ENCODE data around the gene KCNQ1.

DNA sequence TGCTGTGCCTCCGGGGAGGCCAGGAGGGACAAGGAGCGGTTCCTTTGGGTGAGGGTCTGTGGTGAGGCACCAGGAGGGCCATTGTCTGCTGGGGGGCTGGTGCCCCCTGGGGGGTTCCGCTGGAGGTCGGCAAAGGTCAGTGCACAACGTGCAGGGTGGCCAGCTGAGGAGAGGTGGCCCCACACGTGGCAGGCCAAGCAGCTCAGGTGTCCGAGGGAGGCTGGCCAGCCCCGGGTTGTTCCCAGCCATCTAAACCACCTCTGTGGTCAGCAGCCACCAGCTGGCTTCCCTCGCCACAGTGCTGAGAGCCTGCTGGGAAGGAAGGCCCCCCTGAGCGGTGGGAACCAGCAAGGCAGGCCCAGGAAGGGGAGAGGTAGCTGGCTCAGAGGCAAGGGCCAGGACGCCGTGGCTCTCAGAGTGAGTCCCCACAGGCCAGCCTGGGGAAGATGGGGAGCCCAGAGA, 40.0 kb upstream of the KCNQ1 start:
- TF ChIP-seq, protein P1, sequence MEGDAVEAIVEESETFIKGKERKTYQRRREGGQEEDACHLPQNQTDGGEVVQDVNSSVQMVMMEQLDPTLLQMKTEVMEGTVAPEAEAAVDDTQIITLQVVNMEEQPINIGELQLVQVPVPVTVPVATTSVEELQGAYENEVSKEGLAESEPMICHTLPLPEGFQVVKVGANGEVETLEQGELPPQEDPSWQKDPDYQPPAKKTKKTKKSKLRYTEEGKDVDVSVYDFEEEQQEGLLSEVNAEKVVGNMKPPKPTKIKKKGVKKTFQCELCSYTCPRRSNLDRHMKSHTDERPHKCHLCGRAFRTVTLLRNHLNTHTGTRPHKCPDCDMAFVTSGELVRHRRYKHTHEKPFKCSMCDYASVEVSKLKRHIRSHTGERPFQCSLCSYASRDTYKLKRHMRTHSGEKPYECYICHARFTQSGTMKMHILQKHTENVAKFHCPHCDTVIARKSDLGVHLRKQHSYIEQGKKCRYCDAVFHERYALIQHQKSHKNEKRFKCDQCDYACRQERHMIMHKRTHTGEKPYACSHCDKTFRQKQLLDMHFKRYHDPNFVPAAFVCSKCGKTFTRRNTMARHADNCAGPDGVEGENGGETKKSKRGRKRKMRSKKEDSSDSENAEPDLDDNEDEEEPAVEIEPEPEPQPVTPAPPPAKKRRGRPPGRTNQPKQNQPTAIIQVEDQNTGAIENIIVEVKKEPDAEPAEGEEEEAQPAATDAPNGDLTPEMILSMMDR (IDR thresholded peaks at IDR 0.05), result no peak
- no peak for TF ChIP-seq EP300 (IDR thresholded peaks at IDR 0.05)
